BJ (cell line): ENCODE results near the gene FAR2. TPM values are rescaled to one million over a fixed set of nuclear protein-coding genes. Genes with fewer than 3 reads are reported as not detected.

Source experiments
- CTCF ChIA-PET: fragments of 350-600 bp; formaldehyde crosslinking; extraction: SDS; loops from one replicate; lab custom pipeline; 2021; ENCODE audit warnings: antibody characterized with exemption, inconsistent platforms; lab: Yijun Ruan, JAX
- POLR2A ChIA-PET: fragments of 300-600 bp; sonication (Branson Sonifier 250); formaldehyde crosslinking; extraction: SDS; loops from one replicate; lab custom pipeline; 2021; ENCODE audit warnings: antibody characterized with exemption; lab: Charles Lee
- DNase-seq: peaks from one replicate; pipeline ENCODE4 v3.0.0-alpha.2; 2011; ENCODE audit warnings: low read depth
- H3K27me3 ChIP-seq: 2 replicates; pipeline ENCODE4 v1.6.0; 2011; ENCODE audit warnings: low read length; ENCODE audit not compliant: control insufficient read depth, insufficient read depth
- H3K36me3 ChIP-seq: 2 replicates; pipeline ENCODE4 v1.5.1; 2011; ENCODE audit warnings: low read length; ENCODE audit not compliant: control insufficient read depth, insufficient read depth
- H3K4me3 ChIP-seq: 2 replicates; pipeline ENCODE4 v1.5.1; 2011; ENCODE audit warnings: low read depth, mild to moderate bottlenecking, control low read depth, low read length
- CTCF ChIP-seq: IDR thresholded peaks from 2 replicates; pipeline ENCODE4 v1.5.1; 2011; ENCODE audit warnings: low read depth, mild to moderate bottlenecking, control low read depth, inconsistent platforms, low read length, moderate library complexity; ENCODE audit not compliant: insufficient read depth
- polyA plus RNA-seq: library from polyadenylated mRNA; depleted of rRNA; stranded (reverse); fragments of >200 nt; gene quantifications from 2 replicates; pipeline ENCODE4 v1.2.3, GENCODE V29; 2011

Gene FAR2
- polyA plus RNA-seq, 1 experiment, result 17.1 TPM

- no peak for DNase-seq
- POLR2A ChIA-PET, result no interaction called here
- no peak overlapping the region for H3K4me3 ChIP-seq
- CTCF ChIA-PET, result interaction anchor here (0.8 to 1.2 kb wide), 2 partner anchors 8 to 34 kb away, joined by 3 to 5 read pairs; no protein-coding TSS in a partner anchor
- H3K36me3 ChIP-seq, result peaks cover 5% of the 10 kb centered on the region
- no peak for TF ChIP-seq CTCF
- no peaks in the 10 kb centered on the region for H3K27me3 ChIP-seq
These were observed 194.1 kb downstream of the FAR2 start for GRCh38 chr12:29343022-29343799.

GRCh38 chr12:29346769-29347421 is 197.8 kb downstream of the FAR2 start:
- ChIA-PET POLR2A (no interaction called here), CTCF (interaction anchor here (0.8 to 1.5 kb wide), 2 partner anchors 10 to 37 kb away, joined by 3 to 5 read pairs; no protein-coding TSS in a partner anchor)
- no peak for DNase-seq
- Histone ChIP-seq H3K36me3 (peaks cover 2% of the 10 kb centered on the region; the same call in 1 of the 2 replicates), H3K27me3 (no peaks in the 10 kb centered on the region), H3K4me3 (no peak overlapping the region)
- TF ChIP-seq CTCF, result no peak

GRCh38 chr12:29350080-29350479 is 201.0 kb downstream of the FAR2 start:
- Histone ChIP-seq H3K27me3 (no peaks in the 10 kb centered on the region), H3K4me3 (no peak overlapping the region), H3K36me3 (no peaks in the 10 kb centered on the region; the same call in 1 of the 2 replicates)
- POLR2A ChIA-PET, result no interaction called here
- peak; percentile 31 for DNase-seq
- CTCF ChIA-PET, result no interaction called here
- no peak for TF ChIP-seq CTCF

- ChIA-PET CTCF (no interaction called here), POLR2A (no interaction called here)
- Histone ChIP-seq H3K36me3 (no peaks in the 10 kb centered on the region), H3K27me3 (no peaks in the 10 kb centered on the region), H3K4me3 (no peak overlapping the region)
- no peak for DNase-seq
- no peak for TF ChIP-seq CTCF
These were observed 205.9 kb downstream of the FAR2 start for GRCh38 chr12:29354954-29355353.

- Histone ChIP-seq H3K4me3 (no peak overlapping the region), H3K36me3 (no peaks in the 10 kb centered on the region), H3K27me3 (no peaks in the 10 kb centered on the region)
- no peak for TF ChIP-seq CTCF
- ChIA-PET CTCF (no interaction called here), POLR2A (no interaction called here)
- no peak for DNase-seq
These were observed 216.0 kb downstream of the FAR2 start for GRCh38 chr12:29365091-29365490.
